ENCODE data around the gene RALY.

DNA sequence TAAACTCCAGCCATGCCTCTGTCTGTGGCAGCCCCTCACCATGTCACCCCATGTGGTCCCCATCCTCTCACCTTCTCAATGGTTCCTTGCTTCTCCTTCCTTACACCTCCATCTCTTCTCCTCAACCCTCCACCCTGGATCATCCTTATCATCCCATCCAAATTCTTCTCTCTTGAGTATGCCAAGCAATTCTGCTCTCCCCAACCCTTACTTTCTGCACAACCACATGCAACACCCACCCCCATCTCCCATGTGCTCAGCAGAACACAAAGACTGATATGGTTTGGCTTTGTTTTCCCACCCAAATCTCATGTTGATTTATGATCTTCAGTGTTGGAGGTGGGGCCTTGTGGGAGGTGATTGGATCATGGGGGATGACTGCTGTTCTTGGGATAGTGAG lies 42.5 kb upstream of the RALY start:
- TF ChIP-seq CEBPB (IDR thresholded peaks at IDR 0.05), result no peak
- TF ChIP-seq, protein P1, sequence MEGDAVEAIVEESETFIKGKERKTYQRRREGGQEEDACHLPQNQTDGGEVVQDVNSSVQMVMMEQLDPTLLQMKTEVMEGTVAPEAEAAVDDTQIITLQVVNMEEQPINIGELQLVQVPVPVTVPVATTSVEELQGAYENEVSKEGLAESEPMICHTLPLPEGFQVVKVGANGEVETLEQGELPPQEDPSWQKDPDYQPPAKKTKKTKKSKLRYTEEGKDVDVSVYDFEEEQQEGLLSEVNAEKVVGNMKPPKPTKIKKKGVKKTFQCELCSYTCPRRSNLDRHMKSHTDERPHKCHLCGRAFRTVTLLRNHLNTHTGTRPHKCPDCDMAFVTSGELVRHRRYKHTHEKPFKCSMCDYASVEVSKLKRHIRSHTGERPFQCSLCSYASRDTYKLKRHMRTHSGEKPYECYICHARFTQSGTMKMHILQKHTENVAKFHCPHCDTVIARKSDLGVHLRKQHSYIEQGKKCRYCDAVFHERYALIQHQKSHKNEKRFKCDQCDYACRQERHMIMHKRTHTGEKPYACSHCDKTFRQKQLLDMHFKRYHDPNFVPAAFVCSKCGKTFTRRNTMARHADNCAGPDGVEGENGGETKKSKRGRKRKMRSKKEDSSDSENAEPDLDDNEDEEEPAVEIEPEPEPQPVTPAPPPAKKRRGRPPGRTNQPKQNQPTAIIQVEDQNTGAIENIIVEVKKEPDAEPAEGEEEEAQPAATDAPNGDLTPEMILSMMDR (IDR thresholded peaks at IDR 0.05), result no peak
- TF ChIP-seq, protein P2, sequence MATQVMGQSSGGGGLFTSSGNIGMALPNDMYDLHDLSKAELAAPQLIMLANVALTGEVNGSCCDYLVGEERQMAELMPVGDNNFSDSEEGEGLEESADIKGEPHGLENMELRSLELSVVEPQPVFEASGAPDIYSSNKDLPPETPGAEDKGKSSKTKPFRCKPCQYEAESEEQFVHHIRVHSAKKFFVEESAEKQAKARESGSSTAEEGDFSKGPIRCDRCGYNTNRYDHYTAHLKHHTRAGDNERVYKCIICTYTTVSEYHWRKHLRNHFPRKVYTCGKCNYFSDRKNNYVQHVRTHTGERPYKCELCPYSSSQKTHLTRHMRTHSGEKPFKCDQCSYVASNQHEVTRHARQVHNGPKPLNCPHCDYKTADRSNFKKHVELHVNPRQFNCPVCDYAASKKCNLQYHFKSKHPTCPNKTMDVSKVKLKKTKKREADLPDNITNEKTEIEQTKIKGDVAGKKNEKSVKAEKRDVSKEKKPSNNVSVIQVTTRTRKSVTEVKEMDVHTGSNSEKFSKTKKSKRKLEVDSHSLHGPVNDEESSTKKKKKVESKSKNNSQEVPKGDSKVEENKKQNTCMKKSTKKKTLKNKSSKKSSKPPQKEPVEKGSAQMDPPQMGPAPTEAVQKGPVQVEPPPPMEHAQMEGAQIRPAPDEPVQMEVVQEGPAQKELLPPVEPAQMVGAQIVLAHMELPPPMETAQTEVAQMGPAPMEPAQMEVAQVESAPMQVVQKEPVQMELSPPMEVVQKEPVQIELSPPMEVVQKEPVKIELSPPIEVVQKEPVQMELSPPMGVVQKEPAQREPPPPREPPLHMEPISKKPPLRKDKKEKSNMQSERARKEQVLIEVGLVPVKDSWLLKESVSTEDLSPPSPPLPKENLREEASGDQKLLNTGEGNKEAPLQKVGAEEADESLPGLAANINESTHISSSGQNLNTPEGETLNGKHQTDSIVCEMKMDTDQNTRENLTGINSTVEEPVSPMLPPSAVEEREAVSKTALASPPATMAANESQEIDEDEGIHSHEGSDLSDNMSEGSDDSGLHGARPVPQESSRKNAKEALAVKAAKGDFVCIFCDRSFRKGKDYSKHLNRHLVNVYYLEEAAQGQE (IDR thresholded peaks at IDR 0.05), result no peak
- TF ChIP-seq, protein P3, sequence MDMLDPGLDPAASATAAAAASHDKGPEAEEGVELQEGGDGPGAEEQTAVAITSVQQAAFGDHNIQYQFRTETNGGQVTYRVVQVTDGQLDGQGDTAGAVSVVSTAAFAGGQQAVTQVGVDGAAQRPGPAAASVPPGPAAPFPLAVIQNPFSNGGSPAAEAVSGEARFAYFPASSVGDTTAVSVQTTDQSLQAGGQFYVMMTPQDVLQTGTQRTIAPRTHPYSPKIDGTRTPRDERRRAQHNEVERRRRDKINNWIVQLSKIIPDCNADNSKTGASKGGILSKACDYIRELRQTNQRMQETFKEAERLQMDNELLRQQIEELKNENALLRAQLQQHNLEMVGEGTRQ (IDR thresholded peaks at IDR 0.05), result no peak
- no peak for TF ChIP-seq EP300 (IDR thresholded peaks at IDR 0.05)
